ENCODE results near the gene ABCA7. TPM values are rescaled to one million over a fixed set of nuclear protein-coding genes. Genes with fewer than 3 reads are reported as not detected.
A peak's percentile ranks its signal among the peaks of the same experiment; 100 is the strongest.

ABCA7 gene
- total and polyA plus RNA-seq, 2 of the 13 experiments (the other 11 are each of a cell fraction or from before 2014, with no cell fraction given) = 4.4 to 32.4 TPM

- TF ChIP-seq ZNF687 (CRISPR knock-in tag; IDR thresholded peaks at IDR 0.05) (peak; percentile 19; the same call in 1 of the 2 replicates), ZNF407 (CRISPR knock-in tag; IDR thresholded peaks at IDR 0.05; ENCODE audit: not compliant biosample characterization) (no peak), E2F2 (CRISPR knock-in tag; IDR thresholded peaks at IDR 0.05; ENCODE audit: borderline replicate concordance) (no peak), ZNF784 (CRISPR knock-in tag; IDR thresholded peaks at IDR 0.05; ENCODE audit: borderline replicate concordance) (no peak), ATF7-NPFF (CRISPR knock-in tag; IDR thresholded peaks at IDR 0.05; ENCODE audit: low read depth) (no peak), EEA1 (CRISPR knock-in tag; IDR thresholded peaks at IDR 0.05; ENCODE audit: borderline replicate concordance) (no peak), ZNF703 (CRISPR knock-in tag; IDR thresholded peaks at IDR 0.05; ENCODE audit: borderline replicate concordance) (no peak), ZNF75D (CRISPR knock-in tag; IDR thresholded peaks at IDR 0.05; ENCODE audit: borderline replicate concordance) (no peak), ZNF577 (CRISPR knock-in tag; IDR thresholded peaks at IDR 0.05; ENCODE audit: borderline replicate concordance, low read depth) (no peak), ZNF746 (CRISPR knock-in tag; IDR thresholded peaks at IDR 0.05) (no peak), NBN (conservative IDR thresholded peaks at IDR 0.05) (no peak)
These were observed 1.4 kb downstream of the ABCA7 start (continued) for GRCh38 chr19:1041272-1041834.

Data from HepG2 (cell line).